Cardiac septum (tissue), 1 donor: ENCODE data around the gene PTPRD. TPM values are rescaled to one million over a fixed set of nuclear protein-coding genes. Genes with fewer than 3 reads are reported as not detected.
A peak's percentile ranks its signal among the peaks of the same experiment; 100 is the strongest.

Source experiments
- DNase-seq: peaks from one replicate; pipeline ENCODE4 v3.0.0-alpha.2; 2020; ENCODE audit warnings: low spot score
- intact Hi-C: fragments of 100-400 bp; cut with DNase I; formaldehyde crosslinking; loops from one replicate; pipeline ENCODE4 v1.14.0; 2022
- long read RNA-seq: library from polyadenylated mRNA; unstranded; transcript quantifications from one replicate; pipeline ENCODE4 v2.0.0, GENCODE V29; 2021
- total RNA-seq: library from RNA; stranded (reverse); fragmentation: NEBNext Ultra II Directional; extraction: Animal tissue kit (Norgen Biotek cat#: 25700); gene quantifications from one replicate; pipeline ENCODE4 v1.2.1, GENCODE V29; 2021
- donor health status: DM: no; HTN: no; CAD: no.

The PTPRD gene
- 13.0 TPM for total RNA-seq
- long read RNA-seq, partial matches to known transcripts: 0 of 5 reads
- long read RNA-seq, other reads (novel, unspliced or antisense): 5 of 5 reads

- intact Hi-C loops: no loop called here
Measured at GRCh38 chr9:10612641-10613398, at the start of gene PTPRD. Gene PTPRD (minus strand): TSS chr9:10613002.

GRCh38 chr9:10661994-10662393, 49.2 kb upstream of the PTPRD start:
- intact Hi-C loops: no loop called here
- no peak for DNase-seq

More at GRCh38 chr9:10612641-10613398, at the start of gene PTPRD:
- peak; percentile 74 for DNase-seq

GRCh38 chr9:10661376-10661775, 48.6 kb upstream of the PTPRD start:
- DNase-seq: no peak
- intact Hi-C loops: no loop called here

- no peak for DNase-seq
- intact Hi-C loops: no loop called here
Measured at GRCh38 chr9:10651012-10651411, 38.2 kb upstream of the PTPRD start.

GRCh38 chr9:10649076-10649475, 36.3 kb upstream of the PTPRD start:
- intact Hi-C loops: no loop called here

DNA sequence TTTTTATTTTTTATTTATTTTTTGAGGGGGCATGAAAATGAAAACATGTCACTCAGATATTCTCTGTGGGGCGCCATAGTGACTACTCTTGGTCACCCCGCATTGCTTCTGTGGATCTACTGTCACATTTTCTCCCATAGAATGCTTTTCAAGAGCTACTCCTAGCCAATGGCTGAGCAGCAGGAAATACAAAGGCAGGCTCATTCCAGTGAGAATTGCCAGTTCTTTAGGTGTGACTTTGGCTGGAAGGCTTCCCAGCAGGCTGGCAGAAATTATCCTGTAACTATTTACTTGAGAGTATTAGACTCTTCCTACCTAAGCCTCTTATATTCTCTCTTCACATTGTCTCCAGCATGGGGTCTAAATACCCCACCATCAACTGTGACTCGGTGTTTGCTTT, 21.0 kb upstream of the PTPRD start:
- no peak for DNase-seq
- intact Hi-C loops: no loop called here

More at GRCh38 chr9:10649076-10649475, 36.3 kb upstream of the PTPRD start:
- DNase-seq: no peak

- intact Hi-C loops: no loop called here
- no peak for DNase-seq
Measured at GRCh38 chr9:10614196-10614800, 1.5 kb upstream of the PTPRD start.

DNA sequence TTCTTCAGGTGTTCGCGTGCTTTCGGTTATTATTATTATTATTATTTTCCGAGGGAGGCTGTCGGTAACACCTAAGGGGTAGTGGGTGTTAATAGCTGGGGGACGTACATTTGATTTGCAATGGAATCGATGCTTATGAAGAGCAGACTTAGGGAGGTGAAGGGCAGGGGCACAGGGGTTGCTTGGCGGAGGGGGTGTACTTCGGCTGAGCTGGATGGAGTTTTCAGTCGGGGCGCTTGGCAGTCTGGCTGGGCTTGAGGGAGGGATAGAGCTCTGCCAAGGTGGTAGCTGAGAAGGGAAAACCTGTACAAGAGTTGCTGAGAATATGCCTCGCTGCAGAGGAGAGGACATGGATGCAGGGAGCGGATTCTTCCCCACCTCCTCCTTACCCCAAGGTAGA, 617 bp upstream of the PTPRD start:
- no peak for DNase-seq
- intact Hi-C loops: no loop called here

DNA sequence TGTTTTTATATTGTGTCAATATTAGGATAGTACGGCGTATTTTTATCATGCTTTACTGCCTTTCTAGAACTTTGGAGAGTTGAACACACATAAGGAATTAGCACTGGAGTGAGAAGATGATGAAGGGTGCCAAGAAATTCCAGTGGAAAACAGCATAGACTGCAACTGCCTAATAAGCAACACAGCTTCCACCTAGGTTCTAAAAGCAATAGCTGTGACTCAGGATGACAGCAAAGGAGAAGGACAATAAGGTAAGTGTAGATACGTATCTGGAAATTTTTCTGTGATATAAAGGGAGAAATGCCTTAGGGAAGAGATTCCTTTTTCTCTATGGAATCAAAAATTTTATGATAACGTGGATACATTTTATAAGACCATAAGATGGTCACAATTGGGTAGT, 7.4 kb downstream of the PTPRD start:
- no peak for DNase-seq
- intact Hi-C loops: no loop called here

DNA sequence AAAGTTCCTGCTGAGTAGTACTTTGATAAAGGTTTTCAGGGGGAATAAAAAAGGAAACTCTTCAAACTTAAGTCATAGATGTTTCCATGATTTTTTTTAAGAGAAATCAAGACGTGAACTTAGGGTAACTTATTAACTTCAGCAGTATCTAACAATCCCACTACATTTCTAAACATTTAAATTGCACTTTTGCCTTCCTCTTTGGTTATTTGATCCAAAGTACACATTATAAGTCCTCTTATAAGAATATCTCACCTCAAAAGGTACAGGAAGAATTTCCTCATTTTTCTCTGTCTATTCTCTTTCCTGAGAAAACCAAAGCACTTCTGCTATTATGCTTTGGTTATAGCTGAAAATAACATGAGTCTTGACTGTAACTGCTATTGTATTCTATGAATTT, 7.9 kb downstream of the PTPRD start:
- DNase-seq: no peak
- intact Hi-C loops: no loop called here

GRCh38 chr9:10597801-10598200, 15.0 kb downstream of the PTPRD start:
- intact Hi-C loops: no loop called here
- no peak for DNase-seq

DNA sequence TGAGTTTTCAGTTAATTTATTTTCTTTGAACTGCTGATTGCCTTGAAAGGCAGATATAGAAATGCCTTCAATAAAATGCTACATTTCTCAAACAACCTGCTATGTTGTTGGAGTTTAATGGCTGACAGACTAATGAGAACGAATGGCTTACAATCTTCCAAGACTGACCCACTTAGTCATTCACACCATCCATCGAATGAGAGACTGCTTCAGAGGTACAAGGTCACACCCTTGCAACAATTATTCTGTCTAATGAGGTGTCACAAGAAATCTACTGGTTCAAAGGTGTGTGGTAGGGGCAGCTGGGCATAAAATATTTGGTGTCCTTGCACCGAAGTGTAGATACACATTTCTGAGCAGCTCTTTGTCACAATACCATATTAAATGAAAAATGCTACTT, 18.3 kb downstream of the PTPRD start:
- no peak for DNase-seq
- intact Hi-C loops: no loop called here

DNA sequence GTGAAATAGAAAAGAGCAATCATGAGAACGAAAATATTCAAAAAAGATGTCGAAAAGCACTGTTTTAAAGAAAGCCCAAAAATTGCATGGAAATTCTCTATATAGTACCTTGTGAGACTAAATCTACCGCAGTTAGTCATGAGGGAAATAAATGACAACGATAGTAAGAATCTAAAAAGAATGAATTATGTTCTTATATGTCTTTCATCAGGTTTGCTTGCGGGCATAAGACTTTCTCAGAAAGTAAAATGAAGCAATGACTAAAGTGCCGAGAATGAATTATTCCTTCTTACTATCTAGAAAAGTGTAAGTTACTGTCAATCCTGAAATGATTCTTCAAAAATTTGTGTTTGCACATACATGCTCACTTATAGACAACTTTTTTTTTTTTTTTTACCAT, 26.4 kb downstream of the PTPRD start:
- intact Hi-C loops: no loop called here
- no peak for DNase-seq

- no peak for DNase-seq
- intact Hi-C loops: no loop called here
Measured at GRCh38 chr9:10571699-10572098, 41.1 kb downstream of the PTPRD start.

DNA sequence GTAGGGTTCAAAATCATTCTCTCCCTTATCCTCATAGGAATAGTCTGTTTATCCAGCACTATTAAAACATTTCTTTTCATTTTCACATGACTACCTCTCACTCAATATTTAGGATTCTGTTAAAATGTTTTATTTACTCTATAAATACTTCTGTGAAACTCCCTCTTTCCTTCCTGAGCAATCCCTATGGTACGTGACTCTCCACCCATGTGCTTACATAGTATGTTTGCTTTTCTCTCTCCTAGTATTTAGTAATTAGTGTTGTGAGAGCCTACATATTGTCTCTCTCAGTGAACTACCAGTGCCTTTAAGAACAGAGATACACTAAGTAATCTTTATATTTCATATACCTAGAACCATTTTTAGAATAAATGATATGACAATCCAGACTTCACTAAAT, 46.0 kb downstream of the PTPRD start:
- no peak for DNase-seq
- intact Hi-C loops: no loop called here

GRCh38 chr9:10562581-10563343, 50.0 kb downstream of the PTPRD start:
- no peak for DNase-seq

GRCh38 chr9:10548348-10548747, 64.5 kb downstream of the PTPRD start:
- DNase-seq: no peak
- intact Hi-C loops: no loop called here

More at GRCh38 chr9:10562581-10563343, 50.0 kb downstream of the PTPRD start:
- intact Hi-C loops: no loop called here

GRCh38 chr9:10538073-10538472, 74.7 kb downstream of the PTPRD start:
- no peak for DNase-seq

GRCh38 chr9:10534850-10535249, 78.0 kb downstream of the PTPRD start:
- no peak for DNase-seq
- intact Hi-C loops: no loop called here

More at GRCh38 chr9:10538073-10538472, 74.7 kb downstream of the PTPRD start:
- intact Hi-C loops: no loop called here

GRCh38 chr9:10525972-10526371, 86.8 kb downstream of the PTPRD start:
- intact Hi-C loops: no loop called here
- no peak for DNase-seq
